Activated CD4-positive, alpha-beta T cell treated with anti-CD3 and anti-CD28 coated beads, Interleukin-2, amount 10 ng/mL, durations not matched to agents 24 days and 14 days (primary cell): Measurements from ENCODE around the gene EPHB1. TPM values are rescaled to one million over a fixed set of nuclear protein-coding genes. Genes with fewer than 3 reads are reported as not detected.

Experiments used
- DNase-seq: peaks from one replicate; pipeline ENCODE4 v3.0.0; 2022
- H3K27ac Mint-ChIP-seq: one replicate; pipeline ENCODE4 v1.8.0; 2022; ENCODE audit warnings: mild to moderate bottlenecking, mixed read lengths
- H3K27me3 Mint-ChIP-seq: one replicate; pipeline ENCODE4 v1.8.0; 2022; ENCODE audit warnings: mixed read lengths
- H3K36me3 Mint-ChIP-seq: one replicate; pipeline ENCODE4 v1.8.0; 2022; ENCODE audit warnings: low read depth, mild to moderate bottlenecking, mixed read lengths
- H3K4me1 Mint-ChIP-seq: one replicate; pipeline ENCODE4 v1.8.0; 2021; ENCODE audit warnings: mixed read lengths
- H3K4me3 Mint-ChIP-seq: one replicate; pipeline ENCODE4 v1.8.0; 2022; ENCODE audit warnings: mild to moderate bottlenecking, moderate library complexity, mixed read lengths
- H3K9me3 Mint-ChIP-seq: one replicate; pipeline ENCODE4 v1.8.0; 2021; ENCODE audit warnings: mixed read lengths
- intact Hi-C: fragments of 100-400 bp; cut with micrococcal nuclease; formaldehyde crosslinking; loops from one replicate; pipeline ENCODE4 v1.15.1; 2023
- total RNA-seq: library from RNA; stranded (reverse); gene quantifications from 2 replicates; pipeline ENCODE4 v1.2.3, GENCODE V29; 2022

The EPHB1 gene
- total RNA-seq, 1 donor from 2014 or later, result 1.6 TPM

- no peak for DNase-seq
- Mint-ChIP-seq H3K4me3 (no peak overlapping the region), H3K9me3 (peaks cover 3% of the 10 kb centered on the region), H3K27me3 (peaks cover 28% of the 10 kb centered on the region), H3K27ac (no peak overlapping the region), H3K36me3 (no peaks in the 10 kb centered on the region), H3K4me1 (peaks cover 30% of the 10 kb centered on the region)
- intact Hi-C loops, result loop anchor here (10.0 kb wide), 1 partner anchor 320 kb away; the partner anchor contains the start of genes ANAPC13 and CEP63
Measured at GRCh38 chr3:134804508-134805480, 9.7 kb downstream of the EPHB1 start.

- no peak overlapping the region for H3K27ac Mint-ChIP-seq
- peaks cover 28% of the 10 kb centered on the region for H3K27me3 Mint-ChIP-seq
- H3K36me3 Mint-ChIP-seq, result no peaks in the 10 kb centered on the region
- no peak for DNase-seq
- intact Hi-C loops, result loop anchor here (10.0 kb wide), 1 partner anchor 322 kb away; the partner anchor contains the start of genes ANAPC13 and CEP63
- H3K4me1 Mint-ChIP-seq, result peaks cover 24% of the 10 kb centered on the region
- H3K4me3 Mint-ChIP-seq, result no peak overlapping the region
- H3K9me3 Mint-ChIP-seq, result peaks cover 3% of the 10 kb centered on the region
Measured at GRCh38 chr3:134807189-134807588, 12.1 kb downstream of the EPHB1 start.

DNA sequence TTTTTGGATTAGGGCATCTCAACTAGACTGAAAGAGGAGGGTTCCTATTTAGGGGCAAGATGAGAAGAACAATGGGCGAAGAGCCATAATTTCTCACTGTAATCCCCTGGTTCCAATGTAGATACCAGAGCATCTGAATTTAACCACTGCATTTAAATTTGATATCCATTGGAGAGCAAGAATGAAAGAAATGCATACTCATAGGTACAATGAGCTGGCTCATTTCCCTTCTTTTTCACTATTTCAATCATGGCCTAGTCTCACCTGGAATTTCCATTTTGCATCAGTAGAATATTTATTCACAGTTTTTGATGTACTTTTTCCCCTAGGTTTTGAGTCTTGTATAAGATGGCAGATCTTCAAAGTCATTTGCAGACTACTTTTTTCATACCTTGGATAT, 13.8 kb downstream of the EPHB1 start:
- H3K27ac Mint-ChIP-seq, result no peak overlapping the region
- intact Hi-C loops, result loop anchor here (10.0 kb wide), 1 partner anchor 324 kb away; the partner anchor contains the start of genes ANAPC13 and CEP63
- peaks cover 9% of the 10 kb centered on the region for H3K4me1 Mint-ChIP-seq
- peaks cover 3% of the 10 kb centered on the region for H3K9me3 Mint-ChIP-seq
- no peak overlapping the region for H3K4me3 Mint-ChIP-seq
- no peaks in the 10 kb centered on the region for H3K36me3 Mint-ChIP-seq
- DNase-seq, result no peak
- H3K27me3 Mint-ChIP-seq, result peaks cover 28% of the 10 kb centered on the region

DNA sequence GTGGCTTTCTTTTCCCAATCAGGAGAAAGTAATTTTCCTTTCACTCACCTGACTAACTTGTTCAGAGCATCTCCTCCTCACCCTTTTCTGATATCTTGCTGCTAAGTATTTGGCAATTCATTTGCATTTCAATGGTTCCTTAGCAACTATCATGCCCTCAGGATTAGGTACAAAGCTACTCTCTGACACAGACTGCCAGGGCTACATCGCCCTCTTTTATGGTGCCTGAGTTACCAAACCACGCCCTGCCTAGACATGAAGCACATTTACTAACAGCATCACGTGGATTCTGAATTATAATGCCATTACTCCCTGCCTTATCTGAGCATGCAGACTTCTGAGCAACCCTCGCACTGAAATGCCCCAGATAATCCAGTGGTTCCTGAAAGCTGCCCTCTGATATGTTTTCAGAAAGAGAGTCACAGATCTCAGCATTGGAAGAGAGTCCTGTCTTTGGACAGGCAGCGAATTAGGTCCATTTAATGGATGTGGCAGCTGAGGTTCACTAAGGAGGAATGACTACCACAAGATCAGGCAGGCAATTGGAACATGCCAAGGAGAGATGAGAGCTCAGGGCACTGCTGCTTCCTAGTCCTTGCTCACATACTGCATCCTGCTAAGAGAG, 14.5 kb downstream of the EPHB1 start:
- H3K4me1 Mint-ChIP-seq, result peaks cover 6% of the 10 kb centered on the region
- DNase-seq, result no peak
- peaks cover 2% of the 10 kb centered on the region for H3K9me3 Mint-ChIP-seq
- H3K27ac Mint-ChIP-seq, result no peak overlapping the region
- intact Hi-C loops, result loop anchor here (10.0 kb wide), 1 partner anchor 325 kb away; the partner anchor contains the start of genes ANAPC13 and CEP63
- no peaks in the 10 kb centered on the region for H3K36me3 Mint-ChIP-seq
- H3K4me3 Mint-ChIP-seq, result no peak overlapping the region
- H3K27me3 Mint-ChIP-seq, result peaks cover 33% of the 10 kb centered on the region

- intact Hi-C loops, result no loop called here
- Mint-ChIP-seq H3K4me1 (peaks cover 6% of the 10 kb centered on the region), H3K4me3 (no peak overlapping the region), H3K27me3 (peaks cover 33% of the 10 kb centered on the region), H3K9me3 (no peaks in the 10 kb centered on the region), H3K27ac (no peak overlapping the region), H3K36me3 (no peaks in the 10 kb centered on the region)
- no peak for DNase-seq
Measured at GRCh38 chr3:134810052-134810435, 15.0 kb downstream of the EPHB1 start.

DNA sequence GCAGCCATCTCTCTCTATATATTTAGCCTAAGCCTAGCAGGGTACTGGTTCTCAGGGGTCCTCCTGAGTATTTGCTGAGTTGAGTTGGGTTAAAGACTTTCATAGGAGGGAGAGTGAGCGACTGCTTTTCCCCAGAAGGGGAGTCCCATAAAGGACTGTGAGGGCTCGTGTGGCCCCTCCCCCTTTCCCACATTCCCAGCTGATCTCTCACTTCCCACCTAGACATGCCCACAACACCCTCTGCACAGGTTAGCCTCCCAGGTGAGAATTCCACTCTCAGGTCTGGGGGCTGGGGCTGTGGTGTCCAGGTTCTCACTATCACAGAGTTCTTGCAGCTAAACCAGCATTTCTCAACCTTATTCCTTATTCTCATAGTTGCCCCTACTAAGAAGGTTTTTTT, 15.8 kb downstream of the EPHB1 start:
- intact Hi-C loops, result no loop called here
- H3K27me3 Mint-ChIP-seq, result peaks cover 28% of the 10 kb centered on the region
- no peak for DNase-seq
- H3K27ac Mint-ChIP-seq, result no peak overlapping the region
- H3K4me1 Mint-ChIP-seq, result peaks cover 1% of the 10 kb centered on the region
- no peaks in the 10 kb centered on the region for H3K36me3 Mint-ChIP-seq
- no peak overlapping the region for H3K4me3 Mint-ChIP-seq
- H3K9me3 Mint-ChIP-seq, result no peaks in the 10 kb centered on the region

DNA sequence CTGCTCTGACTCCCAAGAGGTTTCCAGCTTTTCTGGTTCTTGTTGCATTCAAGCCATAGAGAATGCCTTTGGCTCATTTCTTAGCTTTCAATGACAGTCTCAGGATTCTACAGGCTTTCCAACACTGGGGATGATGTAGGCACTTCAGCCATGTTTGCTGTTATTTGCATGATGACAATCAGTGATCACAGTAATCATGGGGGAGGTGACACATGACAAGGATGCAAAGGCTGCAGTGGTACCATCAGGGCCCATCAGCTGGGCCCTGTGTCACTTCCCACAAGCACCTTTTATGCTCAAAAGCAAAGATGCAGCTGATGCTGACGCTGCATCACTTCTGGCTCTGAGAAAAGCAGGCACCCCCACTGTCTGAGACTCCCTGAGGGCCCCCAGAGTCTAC, 18.6 kb downstream of the EPHB1 start:
- H3K4me1 Mint-ChIP-seq, result peaks cover 1% of the 10 kb centered on the region
- H3K9me3 Mint-ChIP-seq, result no peaks in the 10 kb centered on the region
- H3K36me3 Mint-ChIP-seq, result no peaks in the 10 kb centered on the region
- no peak overlapping the region for H3K27ac Mint-ChIP-seq
- intact Hi-C loops, result no loop called here
- peaks cover 10% of the 10 kb centered on the region for H3K27me3 Mint-ChIP-seq
- H3K4me3 Mint-ChIP-seq, result no peak overlapping the region
- no peak for DNase-seq

DNA sequence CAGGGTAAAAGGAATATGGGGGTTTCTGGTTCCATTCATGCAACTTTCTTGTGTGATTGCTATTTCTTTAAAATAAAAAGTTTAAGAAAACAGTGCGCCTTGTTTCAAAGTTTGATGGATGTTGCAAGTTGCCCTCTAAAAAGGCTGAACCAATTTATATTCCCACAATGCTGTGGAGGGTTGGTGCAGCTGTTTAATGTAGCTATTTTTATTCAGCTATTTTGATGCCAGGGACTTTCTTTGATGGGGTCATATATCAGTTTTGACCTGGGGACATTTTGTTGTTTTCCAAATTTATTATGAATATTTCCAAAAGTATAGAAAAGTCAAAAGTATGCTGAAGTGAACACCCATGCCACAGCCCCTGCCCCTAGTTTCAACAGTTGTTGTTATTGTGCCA, 20.5 kb downstream of the EPHB1 start:
- Mint-ChIP-seq H3K4me3 (no peak overlapping the region), H3K9me3 (no peaks in the 10 kb centered on the region), H3K36me3 (no peaks in the 10 kb centered on the region), H3K4me1 (no peaks in the 10 kb centered on the region), H3K27me3 (peaks cover 9% of the 10 kb centered on the region), H3K27ac (no peak overlapping the region)
- no peak for DNase-seq
- intact Hi-C loops, result no loop called here

DNA sequence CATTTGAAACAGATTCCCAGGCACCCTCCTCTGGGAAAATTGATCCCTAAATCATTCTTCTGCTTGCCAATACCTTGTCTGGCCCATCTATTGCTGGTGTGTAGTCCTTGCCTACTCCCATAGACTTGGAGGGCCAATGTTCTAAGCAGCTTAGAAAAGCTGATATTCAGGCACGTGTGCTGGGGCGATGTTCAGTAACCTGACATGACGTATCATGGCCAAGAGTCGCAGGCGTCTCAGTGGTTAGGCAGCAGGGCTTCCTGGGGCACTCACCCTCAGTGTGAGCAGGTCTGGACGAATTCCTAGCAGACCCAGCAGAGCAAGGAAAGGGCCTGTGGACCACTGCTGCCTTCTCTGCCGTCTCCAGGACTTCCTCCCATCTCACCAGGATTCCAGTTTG, 21.6 kb downstream of the EPHB1 start:
- H3K4me3 Mint-ChIP-seq, result no peak overlapping the region
- no peaks in the 10 kb centered on the region for H3K9me3 Mint-ChIP-seq
- H3K27ac Mint-ChIP-seq, result no peak overlapping the region
- H3K4me1 Mint-ChIP-seq, result no peaks in the 10 kb centered on the region
- DNase-seq, result no peak
- H3K36me3 Mint-ChIP-seq, result no peaks in the 10 kb centered on the region
- intact Hi-C loops, result no loop called here
- peaks cover 9% of the 10 kb centered on the region for H3K27me3 Mint-ChIP-seq

DNA sequence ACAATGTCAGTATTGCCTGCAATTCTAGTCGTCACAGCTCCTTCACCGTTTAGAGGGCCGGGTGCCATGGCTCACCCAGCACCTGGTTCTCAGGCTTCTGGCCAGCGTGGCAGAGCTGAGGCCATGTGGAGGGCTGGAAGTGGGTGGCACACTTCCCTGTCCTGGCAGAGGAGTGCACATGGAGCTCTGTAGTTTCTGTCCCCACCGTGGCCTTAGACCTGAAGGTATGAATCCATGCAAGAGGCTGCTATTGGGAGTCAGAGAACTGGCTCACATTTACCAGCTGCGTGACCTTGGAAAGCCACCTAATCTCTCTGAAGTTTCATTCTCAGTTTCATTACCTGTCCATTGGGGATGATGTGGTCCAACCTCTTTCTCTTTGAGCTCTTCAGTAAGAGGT, 22.2 kb downstream of the EPHB1 start:
- Mint-ChIP-seq H3K9me3 (no peaks in the 10 kb centered on the region), H3K4me1 (no peaks in the 10 kb centered on the region), H3K36me3 (no peaks in the 10 kb centered on the region), H3K4me3 (no peak overlapping the region), H3K27me3 (peaks cover 11% of the 10 kb centered on the region), H3K27ac (no peak overlapping the region)
- intact Hi-C loops, result no loop called here
- no peak for DNase-seq

- intact Hi-C loops, result no loop called here
- Mint-ChIP-seq H3K27ac (no peak overlapping the region), H3K9me3 (no peaks in the 10 kb centered on the region), H3K27me3 (peaks cover 6% of the 10 kb centered on the region), H3K4me1 (no peaks in the 10 kb centered on the region), H3K4me3 (no peak overlapping the region), H3K36me3 (no peaks in the 10 kb centered on the region)
- no peak for DNase-seq
Measured at GRCh38 chr3:134820994-134821393, 25.9 kb downstream of the EPHB1 start.

DNA sequence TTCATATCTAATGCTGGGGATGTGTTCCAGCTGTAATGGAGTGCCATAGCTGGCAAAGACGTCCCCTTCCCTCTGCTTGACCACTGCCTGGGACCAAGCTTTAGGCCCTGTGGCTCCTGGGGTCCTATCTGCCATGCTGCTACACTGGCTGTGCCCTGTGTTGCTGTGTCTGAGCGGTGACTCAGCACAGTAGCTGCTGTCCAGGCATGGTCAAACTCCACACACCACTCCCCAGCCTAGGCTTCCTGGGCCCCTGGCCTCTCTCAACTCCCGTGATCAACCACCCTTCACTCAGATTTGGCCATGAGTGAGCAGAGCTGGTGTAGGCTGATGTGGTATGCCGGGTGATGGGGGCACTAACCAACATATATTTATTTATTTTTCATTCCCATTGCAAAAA, 27.0 kb downstream of the EPHB1 start:
- no peak for DNase-seq
- H3K27me3 Mint-ChIP-seq, result peaks cover 6% of the 10 kb centered on the region
- H3K4me1 Mint-ChIP-seq, result no peaks in the 10 kb centered on the region
- intact Hi-C loops, result no loop called here
- H3K36me3 Mint-ChIP-seq, result no peaks in the 10 kb centered on the region
- no peak overlapping the region for H3K27ac Mint-ChIP-seq
- H3K9me3 Mint-ChIP-seq, result no peaks in the 10 kb centered on the region
- H3K4me3 Mint-ChIP-seq, result no peak overlapping the region

DNA sequence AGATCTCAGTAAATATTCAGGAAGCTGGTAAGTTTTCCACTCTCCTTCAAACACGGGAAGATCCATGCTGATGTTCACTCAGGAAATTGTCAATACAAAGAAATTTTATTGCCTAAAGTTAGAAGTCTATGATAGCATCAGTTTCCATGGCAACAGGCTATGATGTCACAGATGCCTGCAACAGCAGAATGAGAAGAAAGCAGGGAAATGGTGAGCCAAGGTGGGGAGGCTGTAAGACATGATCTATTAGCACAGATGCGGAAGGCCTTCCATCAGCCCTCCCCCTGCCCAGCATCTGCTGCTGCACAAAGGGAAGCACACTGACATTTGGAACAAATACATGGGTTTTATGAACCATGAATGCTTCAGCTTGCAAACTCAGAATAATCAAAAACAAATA, 28.6 kb downstream of the EPHB1 start:
- intact Hi-C loops, result no loop called here
- H3K4me1 Mint-ChIP-seq, result no peaks in the 10 kb centered on the region
- peaks cover 8% of the 10 kb centered on the region for H3K27me3 Mint-ChIP-seq
- H3K27ac Mint-ChIP-seq, result no peak overlapping the region
- no peaks in the 10 kb centered on the region for H3K36me3 Mint-ChIP-seq
- H3K9me3 Mint-ChIP-seq, result no peaks in the 10 kb centered on the region
- no peak overlapping the region for H3K4me3 Mint-ChIP-seq
- no peak for DNase-seq

- Mint-ChIP-seq H3K4me3 (no peak overlapping the region), H3K36me3 (no peaks in the 10 kb centered on the region), H3K27me3 (peaks cover 5% of the 10 kb centered on the region), H3K27ac (no peak overlapping the region), H3K4me1 (no peaks in the 10 kb centered on the region), H3K9me3 (no peaks in the 10 kb centered on the region)
- no peak for DNase-seq
- intact Hi-C loops, result no loop called here
Measured at GRCh38 chr3:134824791-134825190, 29.7 kb downstream of the EPHB1 start.
